ENCODE data around the gene TNFRSF1B.

TNFRSF1B gene

GRCh38 chr1:12142141-12142823 lies 24.5 kb upstream of the TNFRSF1B start:
- DNase-seq, result no peak

- no peak for DNase-seq
Measured at GRCh38 chr1:12142891-12143630, 23.7 kb upstream of the TNFRSF1B start.

- DNase-seq, result no peak
Measured at GRCh38 chr1:12143631-12144155, 23.1 kb upstream of the TNFRSF1B start.

- no peak for DNase-seq
Measured at GRCh38 chr1:12144236-12144635, 22.6 kb upstream of the TNFRSF1B start.

GRCh38 chr1:12144969-12145368 lies 21.8 kb upstream of the TNFRSF1B start:
- no peak for DNase-seq

- DNase-seq, result no peak
Measured at GRCh38 chr1:12145616-12146342, 21.0 kb upstream of the TNFRSF1B start.

- no peak for DNase-seq
Measured at GRCh38 chr1:12146343-12147112, 20.3 kb upstream of the TNFRSF1B start.

GRCh38 chr1:12147201-12147701 lies 19.5 kb upstream of the TNFRSF1B start:
- DNase-seq, result no peak

GRCh38 chr1:12148160-12148957 lies 18.4 kb upstream of the TNFRSF1B start:
- no peak for DNase-seq

GRCh38 chr1:12148958-12149790 lies 17.6 kb upstream of the TNFRSF1B start:
- no peak for DNase-seq

GRCh38 chr1:12149791-12150175 lies 17.0 kb upstream of the TNFRSF1B start:
- no peak for DNase-seq

- no peak for DNase-seq
Measured at GRCh38 chr1:12150456-12151200, 16.2 kb upstream of the TNFRSF1B start.

- DNase-seq, result no peak
Measured at GRCh38 chr1:12151465-12151864, 15.3 kb upstream of the TNFRSF1B start.

- DNase-seq, result no peak
Measured at GRCh38 chr1:12152113-12152891, 14.5 kb upstream of the TNFRSF1B start.

GRCh38 chr1:12153181-12153785 lies 13.5 kb upstream of the TNFRSF1B start:
- DNase-seq, result no peak

- no peak for DNase-seq
Measured at GRCh38 chr1:12155328-12155727, 11.5 kb upstream of the TNFRSF1B start.

GRCh38 chr1:12157366-12158231 lies 9.2 kb upstream of the TNFRSF1B start:
- DNase-seq, result no peak
